GM18520 (cell line): ENCODE data around the gene OXNAD1.
"Not testable (repeated sequence)": the region's sequence is repeated elsewhere in the genome, so short reads cannot be mapped to it uniquely, and the experiment has no call there.

Experiments used
- ATAC-seq: cut with Tn5 transposase; IDR thresholded peaks from one replicate; pipeline ENCODE4 v1.9.1; 2021; ENCODE audit not compliant: unreplicated experiment

OXNAD1 gene

DNA sequence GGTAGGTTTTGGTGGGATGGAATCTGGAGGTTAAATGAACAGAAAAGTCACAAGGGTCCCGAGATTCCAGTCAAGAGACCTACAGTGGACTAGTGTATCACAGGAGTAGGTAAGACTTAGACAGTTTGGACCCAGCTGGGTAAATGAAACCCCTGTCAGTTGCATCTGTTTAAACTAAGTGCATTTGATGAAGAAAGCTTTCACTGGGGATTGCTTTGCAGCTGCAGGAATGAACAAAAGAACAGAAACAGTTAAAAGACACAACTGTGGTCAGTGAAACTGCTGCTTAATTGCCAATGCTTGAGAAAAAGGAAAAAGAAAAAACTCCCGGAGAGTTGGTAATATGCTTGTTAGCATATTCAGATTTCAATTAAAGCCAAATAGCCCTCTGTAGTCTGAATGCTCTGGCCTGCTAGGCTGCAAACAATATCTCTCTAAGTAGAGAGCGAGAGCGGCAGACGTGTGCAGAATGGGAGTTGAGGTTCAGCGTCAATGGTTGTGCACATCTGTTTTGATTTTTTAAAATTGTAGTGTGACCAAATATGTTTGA is 37.1 kb downstream of the OXNAD1 start:
- no peak for ATAC-seq

DNA sequence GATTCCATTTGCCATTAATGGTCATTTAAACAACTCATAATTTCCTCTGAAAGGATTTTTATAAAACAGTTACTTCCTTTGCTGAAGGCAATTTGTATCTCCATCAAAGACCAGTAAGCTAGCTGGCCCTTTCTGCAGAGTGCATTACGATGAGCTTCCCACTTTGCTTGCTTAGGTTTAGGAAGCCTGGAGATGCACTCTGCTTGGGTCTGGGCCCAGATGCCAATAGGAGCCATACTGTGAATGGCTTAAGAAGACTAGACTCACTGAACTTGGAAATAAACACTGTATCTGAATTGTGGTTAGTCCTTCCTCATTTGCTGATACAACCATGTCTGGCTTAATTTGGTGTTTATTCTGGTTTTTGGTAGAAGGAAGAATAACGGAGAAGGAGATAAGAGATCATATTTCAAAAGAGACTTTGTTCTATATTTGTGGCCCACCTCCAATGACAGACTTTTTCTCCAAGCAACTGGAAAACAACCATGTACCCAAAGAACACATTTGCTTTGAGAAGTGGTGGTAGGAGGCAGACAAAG is 38.1 kb downstream of the OXNAD1 start:
- ATAC-seq, result no peak

DNA sequence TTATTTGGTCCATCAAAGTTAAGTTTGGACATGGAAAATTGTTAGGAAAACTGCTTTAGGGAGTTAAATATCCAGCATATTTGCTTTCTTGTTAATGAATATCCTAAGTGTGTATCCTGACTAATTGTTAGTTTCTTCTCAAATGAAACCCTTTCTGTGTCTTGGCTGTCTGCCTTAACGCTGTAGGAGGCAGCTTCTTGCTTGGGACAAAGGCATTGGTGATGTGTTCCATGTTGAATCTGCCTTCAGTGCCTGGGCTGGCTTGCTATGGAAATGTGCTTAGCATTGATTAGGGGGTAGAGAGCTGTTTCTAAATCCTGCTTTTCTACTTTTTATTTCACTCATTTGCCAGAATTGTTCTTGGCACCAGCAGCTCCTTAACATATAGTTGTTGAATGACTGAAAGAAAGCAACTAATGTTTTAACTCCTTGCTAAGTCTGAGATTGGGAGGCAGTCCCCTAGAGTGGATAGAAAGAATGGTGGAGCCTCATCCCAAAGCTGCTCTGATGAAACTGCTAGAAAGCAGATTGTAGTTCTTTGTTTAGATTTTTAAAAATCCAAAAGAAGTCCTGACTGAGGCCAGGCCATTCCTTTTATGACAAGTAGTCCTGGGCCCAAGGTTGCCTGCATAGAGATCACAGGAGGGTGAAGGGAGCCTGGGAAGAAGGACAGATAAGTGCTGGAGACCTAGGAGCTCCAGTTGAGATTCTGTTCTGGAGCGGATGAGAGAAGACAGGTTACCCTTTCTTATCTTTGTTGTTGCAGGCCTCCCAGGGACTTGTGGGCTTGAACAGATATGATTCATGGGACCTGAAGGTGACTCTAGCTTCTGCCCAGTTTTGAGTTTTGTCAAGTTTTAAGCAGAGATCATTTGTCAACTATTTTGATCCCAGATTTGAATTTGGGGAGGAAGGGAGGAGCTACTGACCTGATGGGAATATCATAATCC is 39.3 kb downstream of the OXNAD1 start:
- ATAC-seq, result no peak

DNA sequence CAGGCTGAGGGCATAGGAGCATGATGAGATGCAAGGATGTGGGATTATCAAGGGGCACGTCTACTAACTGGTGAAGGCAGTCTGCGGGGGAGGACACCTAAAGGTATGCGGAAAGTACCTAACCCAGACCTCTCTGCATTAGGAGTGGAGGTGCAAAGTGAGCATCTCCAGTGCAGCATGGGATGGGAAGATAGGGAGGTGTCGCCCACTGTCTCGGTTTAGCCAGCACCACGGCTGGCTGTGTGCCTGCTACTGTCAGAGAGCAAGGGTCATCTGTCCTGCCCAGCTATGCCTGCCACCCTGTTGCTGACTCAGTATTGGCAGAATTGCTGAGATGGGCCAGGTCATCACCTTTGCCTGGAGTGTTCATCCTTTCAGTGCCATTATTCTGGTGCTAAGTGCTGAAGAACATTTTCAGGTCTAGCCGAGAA is 40.1 kb downstream of the OXNAD1 start:
- ATAC-seq, result no peak

DNA sequence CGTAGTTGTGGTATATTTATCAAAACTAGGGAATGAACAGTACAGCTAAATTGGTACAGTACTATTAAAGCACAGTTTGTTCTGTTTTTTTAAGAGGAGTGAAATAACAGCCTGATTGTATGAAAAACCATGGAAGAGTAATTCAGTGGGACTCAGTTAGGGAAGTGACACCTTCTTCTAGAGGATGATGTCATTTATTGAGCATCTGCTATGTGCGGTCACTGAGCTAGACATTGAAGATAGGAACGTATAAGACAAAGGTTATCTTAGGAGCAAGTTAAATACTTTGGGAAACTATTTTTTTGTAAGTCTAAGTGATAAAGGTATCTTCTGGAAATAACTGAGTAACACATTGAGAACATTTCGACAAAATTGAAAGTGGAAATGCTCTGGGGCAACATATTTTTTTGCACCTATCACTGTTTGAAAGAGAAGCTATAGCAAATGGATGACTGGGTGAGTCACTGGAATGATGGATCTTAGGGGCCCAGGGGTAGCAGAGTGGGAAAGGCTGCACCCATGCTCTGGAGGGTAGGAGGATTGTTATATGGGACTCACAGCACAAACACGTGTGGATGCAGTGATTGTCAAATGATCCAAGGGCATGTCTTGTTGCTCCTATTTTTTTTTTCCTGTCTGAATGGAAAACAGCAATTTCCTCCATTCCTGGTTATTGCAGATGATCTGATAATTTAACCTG is 43.0 kb downstream of the OXNAD1 start:
- no peak for ATAC-seq

DNA sequence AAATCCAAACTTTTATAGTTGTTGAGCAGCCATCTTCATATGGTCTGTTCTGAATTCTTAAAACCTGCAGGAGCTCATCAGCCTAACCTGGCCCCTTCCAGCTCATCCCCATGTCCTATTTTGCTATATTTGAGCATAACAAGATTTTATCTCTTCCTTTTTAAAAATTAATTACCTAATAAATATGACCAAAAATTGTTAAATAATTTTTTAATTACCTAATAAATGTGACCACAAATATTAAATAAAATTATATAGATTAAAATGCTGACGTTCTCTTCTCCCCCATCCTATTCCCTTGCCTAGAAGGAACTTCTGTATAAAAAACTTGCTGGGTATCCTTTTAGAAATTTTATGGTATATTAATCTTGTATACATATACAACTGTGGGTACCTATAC is 43.7 kb downstream of the OXNAD1 start:
- no peak for ATAC-seq

DNA sequence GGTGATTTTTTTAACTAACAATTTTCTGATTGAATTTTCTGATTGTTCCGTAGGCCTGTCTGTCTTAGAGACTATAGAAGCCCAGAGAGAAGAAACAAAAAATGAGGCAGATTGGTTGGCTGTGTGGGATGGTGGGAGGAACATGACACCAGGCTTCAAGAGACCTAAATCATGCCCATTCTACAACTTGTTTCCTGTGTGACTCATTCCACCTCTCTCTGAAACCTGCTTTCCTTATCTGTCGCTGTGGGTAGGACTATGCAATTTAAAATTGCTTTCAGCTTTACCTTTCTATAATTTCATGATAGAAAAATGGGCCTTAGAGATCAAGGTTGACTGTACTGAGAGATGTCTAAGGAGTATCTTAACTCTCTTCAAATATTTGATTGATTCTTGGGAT is 44.5 kb downstream of the OXNAD1 start:
- peak; percentile 77 for ATAC-seq

DNA sequence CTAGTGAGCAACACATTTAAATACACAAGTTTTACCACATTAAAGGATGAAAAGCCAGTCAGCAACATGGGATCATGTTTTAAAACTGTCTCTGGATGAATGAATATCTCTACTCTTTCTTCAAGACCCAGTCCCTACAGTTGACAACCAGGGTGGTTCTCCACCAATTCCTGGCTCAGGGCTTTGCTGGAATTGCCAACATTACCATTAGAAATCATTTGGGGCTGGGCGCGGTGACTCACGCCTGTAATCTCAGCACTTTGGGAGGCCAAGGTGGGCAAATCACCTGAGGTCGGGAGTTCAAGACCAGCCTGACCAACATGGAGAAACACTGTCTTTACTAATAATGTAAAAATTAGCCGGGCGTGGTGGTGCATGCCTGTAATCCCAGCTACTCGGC is 45.5 kb downstream of the OXNAD1 start:
- ATAC-seq, result not testable (repeated sequence)

DNA sequence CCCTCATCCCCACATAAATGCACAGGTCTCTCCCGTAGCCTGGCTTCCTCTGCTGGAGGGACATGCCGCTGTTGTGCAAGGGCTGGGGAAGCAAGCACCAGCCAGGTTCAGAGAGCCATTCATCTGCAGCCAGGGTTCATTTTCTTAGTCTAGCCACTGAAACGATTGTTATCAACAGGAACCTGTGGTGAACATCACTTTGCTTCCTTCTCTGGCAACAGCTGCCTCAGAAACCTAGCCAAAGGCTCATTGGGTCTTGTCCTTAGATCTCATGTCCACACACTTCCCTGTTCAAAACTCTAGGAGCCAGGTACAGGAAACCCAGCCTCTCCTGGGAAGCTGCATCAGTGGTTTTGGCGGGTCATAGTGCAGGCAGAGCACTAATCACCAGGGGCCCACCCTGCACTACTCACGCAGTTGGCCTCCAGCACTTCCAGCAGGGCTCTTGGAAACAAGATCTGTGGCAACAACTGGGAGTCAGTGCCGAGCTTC is 47.0 kb downstream of the OXNAD1 start:
- no peak for ATAC-seq

DNA sequence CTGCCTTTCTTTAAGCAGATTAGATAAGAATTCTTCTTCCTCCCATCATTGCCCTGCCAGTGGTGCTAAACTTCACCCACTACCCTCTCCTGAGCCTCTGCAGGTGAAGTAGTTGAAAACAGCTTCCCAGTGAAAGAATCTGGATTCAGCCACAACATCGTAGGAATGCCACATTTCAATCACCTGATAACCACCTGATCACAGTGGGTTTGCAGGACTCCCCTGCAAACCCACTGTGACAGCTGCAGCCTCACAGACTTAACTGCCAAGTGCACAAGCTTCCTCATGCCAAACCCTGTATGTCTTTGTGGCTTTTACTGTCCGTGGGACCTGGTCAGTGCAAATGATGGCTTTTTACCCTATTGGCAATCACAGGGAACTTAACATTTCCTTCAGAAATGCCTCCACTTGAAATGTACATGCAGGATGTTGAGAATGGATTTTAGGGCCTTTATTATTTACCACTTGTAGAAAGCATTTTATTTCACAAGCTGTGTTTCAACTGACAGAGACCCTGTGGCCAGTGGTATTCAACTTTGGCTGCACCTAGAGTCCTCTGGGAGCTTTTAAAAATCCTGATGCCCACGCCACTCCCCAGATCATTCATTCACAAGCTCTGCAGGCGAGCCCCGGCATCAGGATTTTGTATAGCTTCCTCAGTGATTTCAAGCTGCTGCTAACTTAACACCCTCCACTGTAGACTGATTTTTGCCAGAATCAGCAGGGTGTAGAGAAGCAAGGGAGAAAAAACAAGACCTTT is 49.1 kb downstream of the OXNAD1 start:
- no peak for ATAC-seq

DNA sequence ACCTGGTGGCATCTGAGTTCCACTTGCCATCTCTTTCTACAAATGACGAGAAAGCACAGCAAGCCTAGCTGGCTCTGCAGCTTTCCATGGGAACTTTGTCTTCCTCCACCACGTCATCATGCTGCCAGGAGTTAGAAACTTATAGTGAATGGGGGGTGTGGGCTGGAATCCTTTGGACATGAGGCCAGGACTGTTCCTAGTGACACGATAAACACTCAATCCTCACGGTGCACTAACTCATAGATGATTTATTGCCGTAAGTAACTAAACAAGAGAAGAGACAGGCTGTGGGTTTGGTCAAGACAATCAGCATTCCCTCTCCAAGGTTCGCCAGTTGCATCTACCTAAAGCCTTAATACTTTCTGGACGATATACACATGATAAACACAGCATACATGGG is 50.6 kb downstream of the OXNAD1 start:
- ATAC-seq, result no peak

DNA sequence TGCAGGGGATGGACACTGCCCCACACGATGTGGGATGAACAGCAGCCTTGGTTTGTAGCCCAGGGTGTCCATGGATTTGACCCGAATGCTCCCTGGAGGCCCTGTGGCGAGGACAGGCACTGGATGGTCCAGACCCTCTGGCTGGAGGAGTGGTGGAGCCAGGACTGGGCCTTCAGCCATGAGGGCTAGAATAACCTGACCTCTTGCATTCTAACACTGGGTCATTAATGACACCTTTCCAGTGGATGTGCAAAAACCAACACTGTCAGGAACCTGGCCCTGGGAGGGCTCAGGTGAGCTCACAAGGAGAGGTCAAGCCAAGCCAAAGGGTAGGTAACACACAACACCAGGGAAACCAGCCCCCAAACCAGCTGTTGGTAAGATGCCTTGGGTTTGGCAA is 51.4 kb downstream of the OXNAD1 start:
- ATAC-seq, result no peak

DNA sequence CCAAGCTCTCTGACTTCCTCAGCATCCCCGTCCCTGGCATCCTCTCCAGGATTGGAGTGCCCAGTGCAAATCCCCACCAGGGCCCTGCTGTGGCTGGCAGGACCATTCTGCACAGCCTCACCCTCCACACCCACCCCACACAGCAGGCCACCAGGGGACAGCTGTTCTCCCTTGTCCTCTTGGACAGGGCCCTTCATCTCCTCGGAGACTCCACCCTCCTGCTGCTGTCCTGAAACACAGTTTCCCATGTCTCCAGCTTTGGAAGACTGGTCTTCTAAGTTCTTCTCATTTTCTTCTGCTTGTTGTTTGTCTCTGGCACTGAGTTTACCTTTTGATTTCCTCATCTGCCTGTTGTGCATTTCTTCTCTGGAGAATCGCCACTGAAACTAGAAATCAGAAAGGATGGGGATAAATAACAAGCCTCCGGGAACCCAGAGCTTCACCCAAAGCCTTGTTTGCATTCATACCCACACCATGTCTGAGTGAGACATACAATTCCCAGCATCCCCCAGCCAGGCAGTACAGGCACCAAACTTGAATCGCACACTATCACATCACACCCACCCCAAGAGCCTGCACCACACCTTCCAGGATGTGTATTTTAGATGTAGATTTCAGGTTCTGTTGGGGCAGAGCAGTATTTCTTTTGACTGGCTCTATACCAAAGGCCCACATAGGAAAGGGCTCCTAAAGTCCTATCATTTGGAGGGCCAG is 52.0 kb downstream of the OXNAD1 start:
- ATAC-seq, result no peak

DNA sequence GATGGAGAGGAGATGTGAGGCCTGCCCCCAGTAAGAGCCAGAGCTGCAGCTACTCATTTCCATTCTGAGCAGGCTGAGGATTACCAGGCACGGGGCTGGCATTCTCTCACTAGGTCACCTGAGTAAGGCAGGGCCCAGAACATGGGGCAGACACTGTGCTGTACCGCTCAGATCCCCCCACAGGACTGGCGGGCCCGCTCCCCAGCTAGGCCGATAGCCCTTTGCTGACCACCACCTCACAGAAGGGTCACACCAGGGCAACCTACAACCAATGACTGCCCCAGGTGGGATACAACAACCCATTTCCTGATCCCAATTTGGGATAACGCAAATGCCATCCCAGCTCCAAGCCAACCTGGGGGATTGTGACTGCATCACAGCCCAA is 52.5 kb downstream of the OXNAD1 start:
- ATAC-seq, result no peak

DNA sequence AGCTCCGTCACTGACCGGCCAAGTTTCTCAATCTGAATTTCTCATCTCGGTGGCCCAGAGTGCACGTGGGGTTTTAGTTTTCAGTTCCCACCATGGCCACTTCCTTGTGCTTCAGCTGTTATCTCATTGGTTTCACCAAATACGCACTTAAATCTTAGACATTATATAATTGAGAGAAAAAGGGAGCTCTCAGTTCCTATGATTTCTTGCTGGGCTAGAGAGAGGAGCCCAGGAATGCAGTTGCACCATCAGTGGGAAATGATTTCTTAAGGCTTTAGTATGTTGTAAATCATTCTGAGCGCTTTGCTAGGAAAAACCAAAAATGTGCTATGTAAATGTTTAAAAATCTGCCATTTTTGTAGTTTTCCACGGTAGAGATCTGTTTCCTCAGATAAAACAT is 53.2 kb downstream of the OXNAD1 start:
- no peak for ATAC-seq

DNA sequence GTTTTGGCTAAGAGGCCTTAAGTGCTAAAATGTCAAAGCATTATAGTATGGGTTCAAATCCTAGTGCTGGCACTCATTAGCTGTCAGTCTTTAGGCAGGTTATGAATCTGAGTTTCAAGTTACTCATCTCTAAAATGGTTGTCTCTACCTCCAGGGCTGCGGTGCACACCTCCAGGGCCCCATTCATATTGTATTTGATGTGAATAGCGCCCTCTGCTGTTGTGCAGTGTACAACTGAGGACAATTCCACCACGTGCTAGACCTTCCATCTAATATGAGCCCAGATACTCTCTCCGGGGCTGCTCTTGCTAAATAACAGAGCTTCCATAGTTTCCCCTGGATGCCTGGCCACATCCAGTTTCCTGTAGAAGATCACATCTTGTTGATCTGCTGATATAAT is 54.3 kb downstream of the OXNAD1 start:
- ATAC-seq, result no peak

DNA sequence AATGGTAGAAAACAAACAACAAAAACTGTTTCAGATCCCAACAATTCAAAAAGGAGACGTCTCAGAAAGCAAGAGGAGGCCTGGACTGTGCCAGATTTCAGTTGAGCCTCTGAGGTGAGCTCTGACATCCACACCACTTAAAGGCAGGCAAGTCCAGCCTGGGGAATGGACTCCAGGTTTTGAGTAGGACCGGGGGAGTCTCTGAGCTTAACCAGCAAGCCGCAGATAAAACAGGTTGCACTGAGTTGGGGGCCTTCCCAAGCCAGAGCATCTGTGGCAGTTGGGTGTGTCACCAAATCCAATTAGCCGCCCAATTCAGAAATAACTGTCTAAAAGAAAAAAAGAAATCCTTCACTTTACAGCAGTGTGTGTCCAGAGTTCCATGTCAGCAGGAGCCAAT is 54.7 kb downstream of the OXNAD1 start:
- no peak for ATAC-seq

DNA sequence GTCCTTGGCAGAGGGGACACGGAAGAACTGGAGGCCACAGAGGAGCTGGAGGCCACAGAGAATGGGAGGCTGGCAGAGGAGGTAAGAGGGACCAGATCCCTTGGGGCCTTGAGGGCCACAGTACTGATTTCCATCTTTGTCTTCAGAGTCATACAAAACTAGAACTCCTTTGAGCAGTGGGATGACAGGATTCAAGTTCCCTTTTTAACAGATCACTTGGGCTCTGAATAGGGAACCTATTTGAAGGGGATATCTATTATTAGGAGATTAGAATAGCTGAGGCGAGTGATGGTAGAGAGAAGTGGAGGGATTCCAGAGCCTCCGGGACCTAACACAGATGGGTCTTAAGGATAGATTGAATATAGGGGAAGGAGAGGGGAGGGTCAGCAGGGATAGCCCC is 55.7 kb downstream of the OXNAD1 start:
- no peak for ATAC-seq

DNA sequence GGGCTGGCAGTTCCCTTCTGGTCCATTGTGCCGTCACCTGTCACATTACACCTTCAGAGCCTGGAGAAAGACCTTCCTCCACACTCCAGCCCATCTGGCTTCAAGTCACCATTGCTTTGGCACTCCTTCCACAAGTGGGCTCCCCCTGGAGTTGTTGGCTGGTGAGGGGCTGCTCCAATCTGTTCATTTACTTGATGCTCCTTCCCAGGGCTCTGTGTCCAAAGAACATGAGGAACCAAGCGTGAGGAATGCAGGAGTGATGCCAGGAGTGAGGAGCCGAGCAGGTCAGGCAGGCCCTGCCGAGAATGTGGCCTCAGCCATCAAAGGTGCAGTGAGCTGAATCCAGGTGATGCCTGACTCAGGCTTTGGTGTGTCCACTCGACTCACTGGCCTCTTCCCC is 57.2 kb downstream of the OXNAD1 start:
- ATAC-seq, result no peak

DNA sequence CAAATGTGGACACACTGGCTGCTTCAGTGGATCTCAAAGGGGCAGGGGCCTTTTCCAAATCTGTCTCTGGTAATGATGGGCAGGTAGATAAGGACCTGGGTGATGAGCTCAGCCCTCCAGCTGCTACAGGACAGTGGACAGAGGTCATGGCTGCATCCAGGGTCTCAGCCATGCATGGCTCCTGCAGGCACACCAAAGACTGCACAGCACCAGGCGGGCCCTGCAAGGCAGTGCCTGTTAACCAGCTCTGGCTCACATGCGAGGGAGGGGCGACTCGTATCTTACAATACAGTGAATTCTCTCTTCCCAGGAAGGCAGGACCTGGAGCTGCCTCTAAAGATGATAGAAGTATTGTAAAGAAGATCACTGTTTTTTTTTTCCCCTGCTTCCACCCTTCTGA is 58.7 kb downstream of the OXNAD1 start:
- ATAC-seq, result no peak
